ENCODE data around the gene MED16. TPM values are rescaled to one million over a fixed set of nuclear protein-coding genes. Genes with fewer than 3 reads are reported as not detected.
"Not testable (repeated sequence)": the region's sequence is repeated elsewhere in the genome, so short reads cannot be mapped to it uniquely, and the experiment has no call there.

Gene MED16
- total RNA-seq, 1 donor from 2014 or later: 43.5 TPM

- peak; percentile 30 for ATAC-seq
These were observed 23.5 kb downstream of the MED16 start for GRCh38 chr19:869245-870177.

- ATAC-seq: no peak
These were observed 24.3 kb downstream of the MED16 start for GRCh38 chr19:868458-869244.

DNA sequence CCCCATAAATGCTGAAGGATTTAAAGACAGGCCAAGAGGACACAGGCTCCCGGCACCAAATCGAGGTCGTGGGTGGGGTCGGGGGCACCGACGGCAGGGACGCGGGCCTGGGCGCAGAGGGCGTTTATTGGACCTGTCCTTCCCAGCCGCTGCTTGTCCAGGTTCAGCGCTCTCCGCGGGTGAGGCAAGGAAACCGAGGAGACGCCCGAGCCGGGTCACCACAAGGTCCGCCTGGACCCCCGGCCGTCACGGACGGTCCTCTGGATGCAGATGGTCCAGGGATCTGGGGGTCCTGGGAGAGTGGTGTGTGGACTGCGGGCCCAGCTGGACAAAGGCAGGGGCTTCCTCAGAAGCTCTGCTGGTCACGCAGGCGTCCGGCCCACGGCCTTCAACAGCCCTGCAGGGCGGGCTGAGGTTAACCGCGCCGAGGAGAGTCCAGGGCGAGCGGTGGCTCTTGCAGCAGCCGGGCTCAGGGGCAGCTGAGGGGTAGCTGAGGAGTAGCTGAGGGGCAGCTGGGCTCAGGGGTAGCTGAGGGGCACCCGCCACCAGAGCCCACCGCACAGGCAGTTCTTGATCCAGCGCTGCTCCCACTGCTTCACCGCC is 25.0 kb downstream of the MED16 start:
- ATAC-seq: no peak

DNA sequence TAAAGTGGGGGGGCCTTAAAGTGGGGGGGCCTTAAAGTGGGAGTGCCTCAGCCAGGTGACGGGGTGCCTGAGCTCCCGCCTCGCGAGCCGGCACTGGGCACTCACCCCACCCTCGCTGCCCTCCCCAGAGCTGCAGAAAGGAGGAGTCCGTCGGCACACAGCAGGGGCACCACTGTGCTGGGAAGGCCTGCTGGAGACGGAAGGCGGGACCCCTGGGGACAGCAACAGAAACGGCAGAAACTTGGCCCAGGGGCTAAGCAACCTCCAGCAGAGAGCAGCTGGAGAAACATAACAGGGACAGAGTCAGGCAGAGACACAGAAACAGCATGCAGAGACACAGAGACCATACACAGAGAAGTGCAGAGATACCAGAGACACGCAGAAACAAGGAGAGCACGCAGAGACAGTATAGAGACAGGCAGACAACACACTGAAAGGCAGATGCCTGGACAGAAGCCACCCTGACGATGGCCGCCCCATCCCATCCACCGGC is 25.6 kb downstream of the MED16 start:
- no peak for ATAC-seq

- no peak for ATAC-seq
These were observed 26.2 kb downstream of the MED16 start for GRCh38 chr19:866769-867300.

DNA sequence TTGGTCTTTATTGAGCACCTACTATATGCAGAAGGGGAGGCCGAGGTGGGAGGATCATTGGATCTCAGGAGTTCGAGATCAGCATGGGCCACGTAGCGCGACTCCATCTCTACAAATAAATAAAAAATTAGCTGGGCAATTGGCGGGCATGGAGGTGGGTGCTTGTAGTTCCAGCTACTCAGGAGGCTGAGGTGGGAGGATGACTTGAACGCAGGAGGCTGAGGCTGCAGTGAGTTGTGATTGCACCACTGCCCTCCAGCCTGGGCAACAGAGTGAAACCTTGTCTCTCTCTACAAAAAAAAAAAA is 29.7 kb downstream of the MED16 start:
- ATAC-seq: no peak

DNA sequence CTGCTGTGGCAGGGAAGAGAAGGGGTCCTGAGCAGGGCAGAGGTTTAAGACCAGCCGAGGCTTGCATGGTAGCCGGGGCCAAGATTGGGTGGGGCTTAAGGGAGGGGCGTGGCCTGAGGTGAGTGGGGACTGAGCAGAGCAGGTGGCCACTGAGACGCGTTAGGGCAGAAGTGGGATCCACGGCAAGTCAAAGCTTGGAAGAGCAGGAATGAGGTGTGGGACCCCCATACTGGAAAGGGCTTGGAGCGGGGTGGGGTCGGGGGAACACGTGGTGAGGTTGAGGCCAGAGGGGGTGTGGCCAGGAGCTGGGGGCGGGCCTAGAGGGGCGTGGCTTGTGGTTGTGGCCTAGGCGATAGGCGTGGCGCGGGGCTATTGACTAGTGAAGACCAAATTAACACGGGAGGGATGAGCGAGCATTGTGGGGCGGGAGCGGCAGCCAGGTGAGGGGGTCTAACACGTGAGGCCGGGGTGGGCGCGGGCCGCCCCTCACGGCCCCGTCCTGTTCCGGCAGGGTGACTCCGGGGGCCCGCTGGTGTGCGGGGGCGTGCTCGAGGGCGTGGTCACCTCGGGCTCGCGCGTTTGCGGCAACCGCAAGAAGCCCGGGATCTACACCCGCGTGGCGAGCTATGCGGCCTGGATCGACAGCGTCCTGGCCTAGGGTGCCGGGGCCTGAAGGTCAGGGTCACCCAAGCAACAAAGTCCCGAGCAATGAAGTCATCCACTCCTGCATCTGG is 30.2 kb downstream of the MED16 start:
- peak; percentile 40 for ATAC-seq

GRCh38 chr19:861756-862580 is 31.0 kb downstream of the MED16 start:
- peak; percentile 54 for ATAC-seq

- no peak for ATAC-seq
These were observed 31.7 kb downstream of the MED16 start for GRCh38 chr19:861141-861755.

- ATAC-seq: peak; percentile 21
These were observed 33.8 kb downstream of the MED16 start, which contains the start of gene CFD for GRCh38 chr19:858868-859843. TSS of gene CFD (plus strand) at chr19:859664. CDS start at chr19:859690, 26 bp downstream.

- ATAC-seq: no peak
These were observed 34.7 kb downstream of the MED16 start for GRCh38 chr19:858284-858683.

GRCh38 chr19:855566-856120 is 37.3 kb downstream of the MED16 start:
- no peak for ATAC-seq

DNA sequence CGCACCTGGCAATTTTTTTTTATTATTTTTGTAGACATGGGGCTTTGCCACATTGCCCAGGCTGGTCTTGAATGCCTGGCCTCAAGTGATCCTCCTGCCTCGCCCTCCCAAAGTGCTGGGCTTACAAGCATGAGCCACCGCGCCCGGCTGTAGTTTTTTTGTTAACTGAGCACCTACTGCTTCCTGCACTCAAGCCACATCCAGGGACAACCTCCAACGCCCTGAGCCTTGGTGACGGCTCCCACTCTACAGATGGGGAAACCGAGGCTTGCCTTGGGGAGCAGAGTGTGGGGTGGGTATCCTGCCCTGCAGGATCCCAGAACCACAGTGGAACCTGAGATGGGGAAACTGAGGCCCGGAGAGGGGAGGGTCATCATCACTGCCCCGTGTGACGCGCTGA is 37.8 kb downstream of the MED16 start:
- ATAC-seq: no peak

DNA sequence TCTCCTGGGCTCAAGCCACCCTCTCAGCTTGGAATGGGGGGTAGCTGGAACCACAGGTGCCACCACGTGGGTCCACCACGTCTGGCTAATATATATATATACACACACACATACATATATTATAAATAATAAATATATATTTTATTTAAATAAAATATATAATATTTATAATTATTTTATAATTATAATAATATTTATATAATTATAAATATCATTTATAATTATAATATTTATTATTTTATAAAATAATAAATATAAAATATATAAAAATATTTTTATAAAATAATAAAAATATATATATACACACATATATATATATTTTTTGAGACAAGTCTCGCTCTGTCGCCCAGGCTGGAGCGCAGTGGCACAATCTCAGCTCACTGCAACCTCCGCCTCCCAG is 38.4 kb downstream of the MED16 start:
- no peak for ATAC-seq

DNA sequence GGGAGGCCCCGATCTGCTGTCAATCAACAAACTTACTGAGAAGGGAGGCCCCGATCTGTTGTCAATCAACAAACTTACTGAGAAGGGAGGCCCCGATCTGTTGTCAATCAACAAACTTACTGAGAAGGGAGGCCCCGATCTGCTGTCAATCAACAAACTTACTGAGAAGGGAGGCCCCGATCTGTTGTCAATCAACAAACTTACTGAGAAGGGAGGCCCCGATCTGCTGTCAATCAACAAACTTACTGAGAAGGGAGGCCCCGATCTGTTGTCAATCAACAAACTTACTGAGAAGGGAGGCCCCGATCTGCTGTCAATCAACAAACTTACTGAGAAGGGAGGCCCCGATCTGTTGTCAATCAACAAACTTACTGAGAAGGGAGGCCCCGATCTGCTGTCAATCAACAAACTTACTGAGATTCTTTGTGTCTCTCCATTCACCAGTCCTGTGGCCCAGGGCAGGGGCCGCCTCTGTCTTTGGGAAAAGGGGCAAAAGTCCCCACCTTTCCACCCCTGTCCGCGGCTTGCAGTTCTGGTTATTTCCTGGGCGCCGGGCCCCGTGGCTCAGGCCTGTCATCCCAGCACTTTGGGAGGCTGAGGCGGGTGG is 39.3 kb downstream of the MED16 start:
- ATAC-seq: not testable (repeated sequence)

- no peak for ATAC-seq
These were observed 39.9 kb downstream of the MED16 start for GRCh38 chr19:853014-853585.

- ATAC-seq: no peak
These were observed 40.6 kb downstream of the MED16 start, which contains the start of gene ELANE for GRCh38 chr19:852136-853013. TSS of gene ELANE (plus strand) at chr19:852303. CDS start at chr19:852329, 26 bp downstream.
